Neural progenitor cell (in vitro differentiated cells): Measurements from ENCODE around the gene MGMT.

Experiments
- EZH2 ChIP-seq: fragments of 200-600 bp; sonication (generic); IDR thresholded peaks from 2 replicates; pipeline ENCODE4 v1.6.1; 2017; ENCODE audit warnings: antibody characterized with exemption, mild to moderate bottlenecking, moderate library complexity
- EZH2phosphoT487 ChIP-seq: fragments of 200-600 bp; sonication (generic); IDR thresholded peaks from 2 replicates; pipeline ENCODE4 v1.6.1; 2017; ENCODE audit warnings: antibody characterized with exemption
- TF ChIP-seq, protein P1 (sequence below): fragments of 200-600 bp; sonication (generic); IDR thresholded peaks from 2 replicates; pipeline ENCODE4 v1.5.1; 2017; ENCODE audit warnings: antibody characterized with exemption, mild to moderate bottlenecking

GRCh38 chr10:129556316-129556715 lies 89.3 kb downstream of the MGMT start:
- TF ChIP-seq, protein P1, sequence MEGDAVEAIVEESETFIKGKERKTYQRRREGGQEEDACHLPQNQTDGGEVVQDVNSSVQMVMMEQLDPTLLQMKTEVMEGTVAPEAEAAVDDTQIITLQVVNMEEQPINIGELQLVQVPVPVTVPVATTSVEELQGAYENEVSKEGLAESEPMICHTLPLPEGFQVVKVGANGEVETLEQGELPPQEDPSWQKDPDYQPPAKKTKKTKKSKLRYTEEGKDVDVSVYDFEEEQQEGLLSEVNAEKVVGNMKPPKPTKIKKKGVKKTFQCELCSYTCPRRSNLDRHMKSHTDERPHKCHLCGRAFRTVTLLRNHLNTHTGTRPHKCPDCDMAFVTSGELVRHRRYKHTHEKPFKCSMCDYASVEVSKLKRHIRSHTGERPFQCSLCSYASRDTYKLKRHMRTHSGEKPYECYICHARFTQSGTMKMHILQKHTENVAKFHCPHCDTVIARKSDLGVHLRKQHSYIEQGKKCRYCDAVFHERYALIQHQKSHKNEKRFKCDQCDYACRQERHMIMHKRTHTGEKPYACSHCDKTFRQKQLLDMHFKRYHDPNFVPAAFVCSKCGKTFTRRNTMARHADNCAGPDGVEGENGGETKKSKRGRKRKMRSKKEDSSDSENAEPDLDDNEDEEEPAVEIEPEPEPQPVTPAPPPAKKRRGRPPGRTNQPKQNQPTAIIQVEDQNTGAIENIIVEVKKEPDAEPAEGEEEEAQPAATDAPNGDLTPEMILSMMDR: no peak
- no peak for TF ChIP-seq EZH2
- no peak for TF ChIP-seq EZH2phosphoT487
